K562 (cell line): ENCODE results near the gene OR8B12. TPM values are rescaled to one million over a fixed set of nuclear protein-coding genes. Genes with fewer than 3 reads are reported as not detected.

Experiments
- ATAC-seq: fragments of 200-7000 bp; cut with Tn5 transposase; 3 replicates; pipeline ENCODE4 v1.9.1; 2020; ENCODE audit warnings: moderate library complexity
- Bru-seq: library from RNA; stranded (reverse); fragments of 400-500 nt; gene quantifications from one replicate; lab custom pipeline; 2021; lab: Mats Ljungman, UMichigan
- BruChase-seq, 2 experiments: library from RNA; stranded (reverse); fragments of 400-500 nt; gene quantifications; one replicate each; lab custom pipeline; 2021; lab: Mats Ljungman, UMichigan
- BruUV-seq: library from RNA; stranded (reverse); fragments of 400-500 nt; replicated peaks from 2 replicates; lab custom pipeline; 2021; lab: Mats Ljungman, UMichigan
- CTCF ChIA-PET: fragments of 300-600 bp; formaldehyde crosslinking; extraction: SDS; loops from one replicate; lab custom pipeline; 2021; ENCODE audit warnings: low intra/inter-chr PET ratio; lab: Yijun Ruan, JAX
- POLR2A ChIA-PET: fragments of 300-600, 350-650 bp; sonication (Branson Sonifier 250); formaldehyde crosslinking; extraction: SDS; loops from one replicate; lab custom pipeline; 2021; ENCODE audit warnings: antibody characterized with exemption, inconsistent platforms; lab: Yijun Ruan, JAX
- DNase-seq, 4 experiments: peaks; one replicate each; pipeline versions ENCODE4 v3.0.0 to v3.0.0-alpha.2; 2011 to 2018; ENCODE audit warnings: low spot score in 3 of 4, mixed read lengths in 3 of 4; ENCODE audit errors: extremely low read depth in 1 of 4
- FAIRE-seq: peaks from 2 replicates; lab custom pipeline; 2011; peaks lifted over from hg19 to GRCh38; lab: Jason Lieb, UNC
- H2AFZ ChIP-seq: 2 replicates; pipeline ENCODE4 v1.6.0; 2011; ENCODE audit warnings: low read depth, low read length, control low read depth, inconsistent platforms
- H3K27ac ChIP-seq: fragments of 200-600 bp; 3 replicates; pipeline ENCODE4 v1.8.0; 2011; ENCODE audit warnings: low read depth, mild to moderate bottlenecking, control low read depth, inconsistent platforms, low read length, moderate library complexity, mixed read lengths; ENCODE audit errors: extremely low read depth
- H3K27me3 ChIP-seq, 2 experiments: fragments of 300-600 bp in 1 of 2; 2 replicates in 1 of 2; 3 replicates in 1 of 2; pipeline versions ENCODE4 v1.6.0 to v1.8.0; 2011; ENCODE audit warnings: inconsistent platforms in 2 of 2, low read length in 2 of 2, mild to moderate bottlenecking in 1 of 2, mixed read lengths in 1 of 2, moderate library complexity in 1 of 2; ENCODE audit not compliant: control insufficient read depth in 2 of 2, insufficient read depth in 2 of 2
- H3K36me3 ChIP-seq: fragments of 300-600 bp; 3 replicates; pipeline ENCODE4 v1.8.0; 2011; ENCODE audit warnings: mild to moderate bottlenecking, low read length, inconsistent platforms; ENCODE audit not compliant: control insufficient read depth, insufficient read depth
- H3K4me1 ChIP-seq, 2 experiments: fragments of 200-600 bp in 1 of 2; replicated peaks in 1 of 2; 2 replicates in 1 of 2; 3 replicates in 1 of 2; pipeline versions ENCODE4 v1.5.1 to v1.8.0; 2011; ENCODE audit warnings: inconsistent platforms in 2 of 2, low read length in 2 of 2, mild to moderate bottlenecking in 1 of 2, mixed read lengths in 1 of 2, moderate library complexity in 1 of 2; ENCODE audit not compliant: control insufficient read depth in 2 of 2, insufficient read depth in 2 of 2
- H3K4me2 ChIP-seq: 2 replicates; pipeline ENCODE4 v1.6.1; 2011; ENCODE audit warnings: low read length, control low read depth, inconsistent platforms, mixed read lengths; ENCODE audit not compliant: insufficient read depth
- H3K4me3 ChIP-seq: fragments of 200-600 bp; sonication (generic), shearing (Covaris generic); 2 replicates; pipeline ENCODE4 v1.5.1; 2016; ENCODE audit warnings: control low read depth, inconsistent platforms
- H3K79me2 ChIP-seq: fragments of 200-600 bp; 3 replicates; pipeline ENCODE4 v1.8.0; 2011; ENCODE audit warnings: low read length, inconsistent platforms; ENCODE audit not compliant: control insufficient read depth, insufficient read depth
- H3K9ac ChIP-seq, 2 experiments: 2 replicates each; pipeline versions ENCODE4 v1.6.0 to v1.6.1; 2011; ENCODE audit warnings: low read depth in 2 of 2, low read length in 2 of 2, control low read depth in 1 of 2, inconsistent platforms in 1 of 2, mild to moderate bottlenecking in 1 of 2, mixed read lengths in 1 of 2; ENCODE audit not compliant: insufficient read depth in 1 of 2
- H3K9me1 ChIP-seq: one replicate; pipeline ENCODE4 v1.6.0; 2011; ENCODE audit warnings: inconsistent platforms, mild to moderate bottlenecking, low read length, moderate library complexity; ENCODE audit not compliant: control insufficient read depth, insufficient read depth
- H3K9me3 ChIP-seq: replicated peaks from 2 replicates; pipeline ENCODE4 v1.5.1; 2011; ENCODE audit warnings: low read depth, low read length, inconsistent platforms; ENCODE audit not compliant: control insufficient read depth, insufficient read depth
- H4K20me1 ChIP-seq: replicated peaks from 2 replicates; pipeline ENCODE4 v1.6.1; 2011; ENCODE audit warnings: low read length, inconsistent platforms, mixed read lengths; ENCODE audit not compliant: control insufficient read depth, insufficient read depth
- BACH1 ChIP-seq: fragments of 200-800 bp; sonication (Bioruptor generic); IDR thresholded peaks from 2 replicates; pipeline ENCODE4 v1.6.1; 2016; ENCODE audit warnings: missing genetic modification characterization, missing compliant biosample characterization
- C11orf30 ChIP-seq: fragments of 450-650 bp; IDR thresholded peaks from 2 replicates; pipeline ENCODE4 v1.6.1; 2016; ENCODE audit warnings: low read depth, mild to moderate bottlenecking
- CBX1 ChIP-seq: sonication (generic); IDR thresholded peaks from 2 replicates; pipeline ENCODE4 v1.6.1; 2016; ENCODE audit warnings: antibody characterized with exemption, low read depth, mild to moderate bottlenecking
- TARDBP ChIP-seq: fragments of 450-650 bp; IDR thresholded peaks from 2 replicates; pipeline ENCODE4 v1.6.1; 2016
- ZNF311 ChIP-seq: fragments of 250-450 bp; sonication (Bioruptor Pico); IDR thresholded peaks from 2 replicates; pipeline ENCODE4 v1.4.0; 2020; ENCODE audit warnings: mild to moderate bottlenecking, moderate library complexity
- ZNF445 ChIP-seq: fragments of 250-450 bp; sonication (Bioruptor Pico); IDR thresholded peaks from 2 replicates; pipeline ENCODE4 v1.4.0; 2020; ENCODE audit warnings: low read depth, mild to moderate bottlenecking, moderate library complexity
- WGBS: fragments of 100-300 bp; shearing (Covaris generic); methylation state at CpG from one replicate; pipeline ENCODE4 v1.1.6; 2016; ENCODE audit warnings: low coverage, mixed read lengths; ENCODE audit not compliant: insufficient coverage; ENCODE audit errors: missing lambda C conversion rate; 5-methylcytosine and 5-hydroxymethylcytosine counted together
- in situ Hi-C: fragments of 300-500 bp; cut with MboI; formaldehyde crosslinking; loops from 4 replicates; pipeline ENCODE4 v1.15.0; 2018; ENCODE audit warnings: inconsistent platforms, mixed read lengths
- intact Hi-C: fragments of 100-400 bp; cut with micrococcal nuclease; formaldehyde crosslinking; loops from 2 replicates; pipeline ENCODE4 v1.14.2; 2022
- long read RNA-seq, 3 experiments: library from polyadenylated mRNA in 2 of 3; library from RNA in 1 of 3; unstranded in 2 of 3; stranded (forward) in 1 of 3; transcript quantifications; one replicate each; pipeline ENCODE4 v2.0.0, GENCODE V29; 2019 to 2022
- polyA minus RNA-seq, 3 experiments: library from RNA; depleted of rRNA, polyadenylated mRNA; stranded (reverse); fragments of >200 nt; gene quantifications; 2 replicates each; pipeline ENCODE4 v1.2.3, GENCODE V29; 2011
- polyA plus RNA-seq, 8 experiments: library from polyadenylated mRNA; depleted of rRNA in 4 of 8; stranded (reverse) in 5 of 8; unstranded in 3 of 8; fragments of >200 nt; fragmentation: Nextera tagmentation in 2 of 8; fragmentation: Illumina TruSeq in 1 of 8; extraction: Ambion mirVana in 2 of 8; extraction: Trizol in 1 of 8; gene quantifications; 2 replicates each; pipeline versions ENCODE4 v1.2.1 to v1.2.3, GENCODE V29; 2011 to 2014; ENCODE audit warnings: inconsistent platforms in 1 of 8, missing spikeins in 1 of 8
- total RNA-seq, 7 experiments: library from RNA; depleted of rRNA in 6 of 7; stranded (reverse); fragments of >200 nt in 6 of 7; fragmentation: Illumina TruSeq in 2 of 7; extraction: Trizol in 2 of 7; gene quantifications; 2 replicates each; pipeline versions ENCODE4 v1.2.1 to v1.2.3, GENCODE V29; 2011 to 2021; ENCODE audit warnings: low replicate concordance in 1 of 7
- TF ChIP-seq, protein P1 (sequence below), 2 experiments: fragments of 200-800 bp in 1 of 2; sonication (Bioruptor generic) in 1 of 2; sonication (generic) in 1 of 2; formaldehyde crosslinking in 1 of 2; IDR thresholded peaks in 1 of 2; conservative IDR thresholded peaks in 1 of 2; 2 replicates each; pipeline versions ENCODE4 v1.5.0 to v1.6.1; 2016 to 2020; ENCODE audit warnings: missing compliant biosample characterization in 1 of 2, missing genetic modification characterization in 1 of 2, missing genetic modification reagents in 1 of 2
- TF ChIP-seq, protein P2 (sequence below): sonication (generic); formaldehyde crosslinking; IDR thresholded peaks from 2 replicates; pipeline ENCODE4 v1.8.0; 2023; ENCODE audit warnings: mild to moderate bottlenecking, missing genetic modification reagents

The OR8B12 gene, protein sequence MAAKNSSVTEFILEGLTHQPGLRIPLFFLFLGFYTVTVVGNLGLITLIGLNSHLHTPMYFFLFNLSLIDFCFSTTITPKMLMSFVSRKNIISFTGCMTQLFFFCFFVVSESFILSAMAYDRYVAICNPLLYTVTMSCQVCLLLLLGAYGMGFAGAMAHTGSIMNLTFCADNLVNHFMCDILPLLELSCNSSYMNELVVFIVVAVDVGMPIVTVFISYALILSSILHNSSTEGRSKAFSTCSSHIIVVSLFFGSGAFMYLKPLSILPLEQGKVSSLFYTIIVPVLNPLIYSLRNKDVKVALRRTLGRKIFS
- not detected in 2 replicates for total RNA-seq (2011; cell fraction: chromatin; rRNA removed; ENCODE audit: low replicate concordance)
- not detected in 2 replicates for total RNA-seq (2011; cell fraction: nucleolus; rRNA removed)
- total RNA-seq (2011; cell fraction: nucleoplasm; rRNA removed), result not detected in 2 replicates
- total RNA-seq (2014; rRNA removed) (not detected in 2 replicates), total RNA-seq (2014; rRNA removed; fragmentation: Illumina TruSeq; extraction: Trizol) (not detected in 2 replicates), total RNA-seq (2015; rRNA removed; fragmentation: Illumina TruSeq; extraction: Trizol) (not detected in 2 replicates), total RNA-seq (2021) (not detected in 2 replicates), polyA plus RNA-seq (2011; rRNA removed) (not detected in 2 replicates), polyA plus RNA-seq (2014; fragmentation: Illumina TruSeq; extraction: Trizol) (not detected in 2 replicates), polyA plus RNA-seq (2014; fragmentation: Nextera tagmentation; extraction: Ambion mirVana) (under 1 TPM in 1 of 2 experiments, not detected in 1; 0.06 TPM), polyA plus RNA-seq (2014; rRNA removed) (not detected in 2 replicates), polyA minus RNA-seq (2011; rRNA and poly(A)+ RNA removed) (not detected in 2 replicates), Bru-seq, nascent RNA (not detected), BruChase-seq, experiment 1, labeled RNA remaining after a 2-hour chase (not detected), BruChase-seq, experiment 2, labeled RNA remaining after a 6-hour chase (not detected)
- polyA plus RNA-seq (2011; cell fraction: cytosol; rRNA removed), result not detected in 2 replicates
- polyA plus RNA-seq (2011; cell fraction: nucleus; rRNA removed), result not detected in 2 replicates
- polyA plus RNA-seq (2012), result 0.17 and 0.21 TPM in 2 replicates
- not detected in 2 replicates for polyA minus RNA-seq (2011; cell fraction: cytosol; rRNA and poly(A)+ RNA removed)
- polyA minus RNA-seq (2011; cell fraction: nucleus; rRNA and poly(A)+ RNA removed), result 0.22 TPM in 1 of 2 replicates, not detected in the other
- long read RNA-seq, experiment 1, result 0 reads
- long read RNA-seq, experiment 2, result 0 reads
- long read RNA-seq, experiment 3, result 0 reads

DNA sequence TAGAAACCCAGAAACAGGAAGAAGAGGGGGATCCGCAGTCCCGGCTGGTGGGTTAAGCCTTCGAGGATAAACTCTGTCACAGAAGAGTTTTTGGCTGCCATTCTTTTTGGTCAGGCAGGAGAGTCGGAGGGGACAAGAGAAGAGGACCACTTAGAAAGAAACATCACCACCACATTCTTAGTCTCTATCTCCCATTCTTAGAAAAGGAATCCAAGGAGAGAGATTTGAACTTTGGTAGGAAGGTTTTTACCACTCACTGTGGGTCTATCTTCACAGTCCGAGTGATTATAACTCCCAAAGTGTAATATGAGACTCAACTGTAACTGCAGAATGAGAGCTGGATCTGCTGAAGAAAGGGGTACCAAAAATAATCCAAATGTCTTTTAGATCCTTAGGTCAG is at the start of gene OR8B12:
Gene OR8B12, minus strand, starts transcription at position 101 of the 400 bp plus-strand sequence. Its CDS starts 0 bp downstream, at position 101.
- no peaks in the 10 kb centered on the region for H3K36me3 ChIP-seq
- no peak for FAIRE-seq
- no peaks in the 10 kb centered on the region for H3K4me1 ChIP-seq
- ChIA-PET POLR2A (no interaction called here), CTCF (no interaction called here)
- no peaks in the 10 kb centered on the region for H3K9me1 ChIP-seq
- no TSS peak for BruUV-seq
- H4K20me1 ChIP-seq, result no peaks in the 10 kb centered on the region
- no peak within 1 kb of the TSS for H3K27ac ChIP-seq
- in situ Hi-C loops, result no loop called here
- no peaks in the 10 kb centered on the region for H3K79me2 ChIP-seq
- ATAC-seq, result no peak
- no peaks in the 10 kb centered on the region for H3K27me3 ChIP-seq
- H2AFZ ChIP-seq, result no peak within 1 kb of the TSS; the same call in 1 of the 2 replicates
- H3K4me2 ChIP-seq, result no peak within 1 kb of the TSS
- no peak within 1 kb of the TSS for H3K9ac ChIP-seq
- DNase-seq, result no peak
- H3K9me3 ChIP-seq, result no peaks in the 10 kb centered on the region
- WGBS, result under 1% methylated on average over 5 of the region's 5 CpGs
- TF ChIP-seq TARDBP (no peak), BACH1 (tag) (peak; percentile 14; the same call in 1 of the 2 replicates), ZNF311 (CRISPR knock-in tag) (no peak), C11orf30 (0 out of 2 replicates have a peak, but pooled peaks have one; percentile 3), ZNF445 (CRISPR knock-in tag) (no peak), CBX1 (no peak)
- TF ChIP-seq, protein P1, sequence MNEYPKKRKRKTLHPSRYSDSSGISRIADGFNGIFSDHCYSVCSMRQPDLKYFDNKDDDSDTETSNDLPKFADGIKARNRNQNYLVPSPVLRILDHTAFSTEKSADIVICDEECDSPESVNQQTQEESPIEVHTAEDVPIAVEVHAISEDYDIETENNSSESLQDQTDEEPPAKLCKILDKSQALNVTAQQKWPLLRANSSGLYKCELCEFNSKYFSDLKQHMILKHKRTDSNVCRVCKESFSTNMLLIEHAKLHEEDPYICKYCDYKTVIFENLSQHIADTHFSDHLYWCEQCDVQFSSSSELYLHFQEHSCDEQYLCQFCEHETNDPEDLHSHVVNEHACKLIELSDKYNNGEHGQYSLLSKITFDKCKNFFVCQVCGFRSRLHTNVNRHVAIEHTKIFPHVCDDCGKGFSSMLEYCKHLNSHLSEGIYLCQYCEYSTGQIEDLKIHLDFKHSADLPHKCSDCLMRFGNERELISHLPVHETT (CRISPR knock-in tag; conservative IDR thresholded peaks at IDR 0.05 in 1 of 2, IDR thresholded peaks at IDR 0.05 in 1 of 2), result no peak
- TF ChIP-seq, protein P2, sequence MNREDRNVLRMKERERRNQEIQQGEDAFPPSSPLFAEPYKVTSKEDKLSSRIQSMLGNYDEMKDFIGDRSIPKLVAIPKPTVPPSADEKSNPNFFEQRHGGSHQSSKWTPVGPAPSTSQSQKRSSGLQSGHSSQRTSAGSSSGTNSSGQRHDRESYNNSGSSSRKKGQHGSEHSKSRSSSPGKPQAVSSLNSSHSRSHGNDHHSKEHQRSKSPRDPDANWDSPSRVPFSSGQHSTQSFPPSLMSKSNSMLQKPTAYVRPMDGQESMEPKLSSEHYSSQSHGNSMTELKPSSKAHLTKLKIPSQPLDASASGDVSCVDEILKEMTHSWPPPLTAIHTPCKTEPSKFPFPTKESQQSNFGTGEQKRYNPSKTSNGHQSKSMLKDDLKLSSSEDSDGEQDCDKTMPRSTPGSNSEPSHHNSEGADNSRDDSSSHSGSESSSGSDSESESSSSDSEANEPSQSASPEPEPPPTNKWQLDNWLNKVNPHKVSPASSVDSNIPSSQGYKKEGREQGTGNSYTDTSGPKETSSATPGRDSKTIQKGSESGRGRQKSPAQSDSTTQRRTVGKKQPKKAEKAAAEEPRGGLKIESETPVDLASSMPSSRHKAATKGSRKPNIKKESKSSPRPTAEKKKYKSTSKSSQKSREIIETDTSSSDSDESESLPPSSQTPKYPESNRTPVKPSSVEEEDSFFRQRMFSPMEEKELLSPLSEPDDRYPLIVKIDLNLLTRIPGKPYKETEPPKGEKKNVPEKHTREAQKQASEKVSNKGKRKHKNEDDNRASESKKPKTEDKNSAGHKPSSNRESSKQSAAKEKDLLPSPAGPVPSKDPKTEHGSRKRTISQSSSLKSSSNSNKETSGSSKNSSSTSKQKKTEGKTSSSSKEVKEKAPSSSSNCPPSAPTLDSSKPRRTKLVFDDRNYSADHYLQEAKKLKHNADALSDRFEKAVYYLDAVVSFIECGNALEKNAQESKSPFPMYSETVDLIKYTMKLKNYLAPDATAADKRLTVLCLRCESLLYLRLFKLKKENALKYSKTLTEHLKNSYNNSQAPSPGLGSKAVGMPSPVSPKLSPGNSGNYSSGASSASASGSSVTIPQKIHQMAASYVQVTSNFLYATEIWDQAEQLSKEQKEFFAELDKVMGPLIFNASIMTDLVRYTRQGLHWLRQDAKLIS, result no peak
- TF ChIP-seq, all 486 proteins: peak for 2
- H3K4me3 ChIP-seq, result no peak within 1 kb of the TSS
- intact Hi-C loops, result no loop called here
